Esophagus muscularis mucosa (tissue), 4 donors: ENCODE measurements around the gene GCNA. TPM values are rescaled to one million over a fixed set of nuclear protein-coding genes. Genes with fewer than 3 reads are reported as not detected.

Experiments used
- DNase-seq: peaks from one replicate; pipeline ENCODE4 v3.0.0-alpha.2; 2017; ENCODE audit errors: extremely low spot score
- H3K27ac ChIP-seq, 4 donors: fragments of 200-600 bp; sonication (generic); replicated peaks in 1 of 4; 1 replicate in 3 of 4; 2 replicates in 1 of 4; pipeline ENCODE4 v1.5.1; 2016 to 2019; ENCODE audit warnings: mild to moderate bottlenecking in 1 of 4
- H3K27me3 ChIP-seq, 4 donors: fragments of 200-600 bp; sonication (generic); one replicate each; pipeline versions ENCODE4 v1.5.1 to v1.6.0; 2016 to 2019
- H3K36me3 ChIP-seq, 4 donors: fragments of 200-600 bp; sonication (generic); one replicate each; pipeline ENCODE4 v1.5.1; 2016 to 2019
- H3K4me1 ChIP-seq, 4 donors: fragments of 200-600 bp; sonication (generic); one replicate each; pipeline ENCODE4 v1.5.1; 2016 to 2019
- H3K4me3 ChIP-seq, 4 donors: fragments of 200-600 bp; sonication (generic); 1 replicate in 2 of 4; 2 replicates in 2 of 4; pipeline ENCODE4 v1.5.1; 2016 to 2019; ENCODE audit warnings: mild to moderate bottlenecking in 4 of 4, moderate library complexity in 1 of 4
- H3K9me3 ChIP-seq, 4 donors: fragments of 200-600 bp; sonication (generic); 1 replicate in 3 of 4; 2 replicates in 1 of 4; pipeline ENCODE4 v1.5.1; 2016 to 2019
- EP300 ChIP-seq: sonication (generic); formaldehyde crosslinking; IDR thresholded peaks from one replicate; pipeline ENCODE4 v1.6.1; 2017; ENCODE audit warnings: antibody characterized with exemption
- POLR2A ChIP-seq: fragments of 450-650 bp; IDR thresholded peaks from one replicate; pipeline ENCODE4 v1.6.1; 2017; ENCODE audit warnings: antibody characterized with exemption, moderate library complexity, mild to moderate bottlenecking, low read depth
- POLR2AphosphoS5 ChIP-seq, 2 donors: sonication (generic); formaldehyde crosslinking; IDR thresholded peaks; one replicate each; pipeline ENCODE4 v1.6.1; 2017; ENCODE audit warnings: antibody characterized with exemption in 2 of 2
- WGBS: methylation state at CpG from one replicate; pipeline ENCODE4 v1.1.5; 2018; 5-methylcytosine and 5-hydroxymethylcytosine counted together
- intact Hi-C: fragments of 100-400 bp; cut with DNase I; formaldehyde crosslinking; loops from one replicate; pipeline ENCODE4 v1.15.1; 2023
- total RNA-seq, 4 donors: library from RNA; depleted of rRNA; stranded (reverse); fragments of >200 nt; gene quantifications; one replicate each; pipeline versions ENCODE4 v1.1.0 to v1.2.1, GENCODE V29; 2016
- TF ChIP-seq, protein P1 (sequence below), 3 experiments: fragments of 200-600 bp in 2 of 3; fragments of 450-650 bp in 1 of 3; sonication (generic) in 2 of 3; IDR thresholded peaks; one replicate each; pipeline ENCODE4 v1.5.1; 2017 to 2019; ENCODE audit warnings: antibody characterized with exemption in 3 of 3, mild to moderate bottlenecking in 2 of 3, moderate library complexity in 1 of 3

Gene GCNA
- total RNA-seq, 4 donors from 2014 or later, result 0.65 to 2.9 (median 1.2) TPM

DNA sequence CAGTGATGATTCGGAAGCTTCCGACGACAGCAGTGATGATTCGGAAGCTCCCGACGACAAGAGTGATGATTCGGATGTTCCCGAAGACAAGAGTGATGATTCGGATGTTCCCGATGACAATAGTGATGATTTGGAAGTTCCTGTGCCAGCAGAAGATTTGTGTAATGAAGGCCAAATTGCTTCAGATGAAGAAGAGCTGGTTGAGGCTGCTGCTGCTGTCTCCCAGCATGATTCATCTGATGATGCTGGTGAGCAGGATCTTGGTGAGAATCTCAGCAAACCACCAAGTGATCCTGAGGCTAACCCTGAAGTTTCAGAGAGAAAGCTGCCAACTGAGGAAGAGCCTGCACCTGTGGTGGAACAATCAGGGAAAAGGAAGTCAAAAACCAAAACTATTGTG, 25.9 kb downstream of the GCNA start:
- intact Hi-C loops, result no loop called here
- no peak overlapping the region for H3K4me3 ChIP-seq
- no peaks in the 10 kb centered on the region for H3K27me3 ChIP-seq
- WGBS, result 84% methylated on average over 10 of the region's 10 CpGs
- TF ChIP-seq, protein P1, sequence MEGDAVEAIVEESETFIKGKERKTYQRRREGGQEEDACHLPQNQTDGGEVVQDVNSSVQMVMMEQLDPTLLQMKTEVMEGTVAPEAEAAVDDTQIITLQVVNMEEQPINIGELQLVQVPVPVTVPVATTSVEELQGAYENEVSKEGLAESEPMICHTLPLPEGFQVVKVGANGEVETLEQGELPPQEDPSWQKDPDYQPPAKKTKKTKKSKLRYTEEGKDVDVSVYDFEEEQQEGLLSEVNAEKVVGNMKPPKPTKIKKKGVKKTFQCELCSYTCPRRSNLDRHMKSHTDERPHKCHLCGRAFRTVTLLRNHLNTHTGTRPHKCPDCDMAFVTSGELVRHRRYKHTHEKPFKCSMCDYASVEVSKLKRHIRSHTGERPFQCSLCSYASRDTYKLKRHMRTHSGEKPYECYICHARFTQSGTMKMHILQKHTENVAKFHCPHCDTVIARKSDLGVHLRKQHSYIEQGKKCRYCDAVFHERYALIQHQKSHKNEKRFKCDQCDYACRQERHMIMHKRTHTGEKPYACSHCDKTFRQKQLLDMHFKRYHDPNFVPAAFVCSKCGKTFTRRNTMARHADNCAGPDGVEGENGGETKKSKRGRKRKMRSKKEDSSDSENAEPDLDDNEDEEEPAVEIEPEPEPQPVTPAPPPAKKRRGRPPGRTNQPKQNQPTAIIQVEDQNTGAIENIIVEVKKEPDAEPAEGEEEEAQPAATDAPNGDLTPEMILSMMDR (IDR thresholded peaks at IDR 0.05), result no peak
- TF ChIP-seq EP300, result no peak
- no peak for TF ChIP-seq POLR2AphosphoS5 (IDR thresholded peaks at IDR 0.05)
- no peak for TF ChIP-seq POLR2A
- peaks cover 0 to 6% (median 0%) of the 10 kb centered on the region in 4 donors for H3K4me1 ChIP-seq
- peaks cover 7 to 63% (median 51%) of the 10 kb centered on the region in 4 donors for H3K36me3 ChIP-seq
- DNase-seq, result no peak
- H3K9me3 ChIP-seq, result no peaks in the 10 kb centered on the region
- H3K27ac ChIP-seq, result no peak overlapping the region

DNA sequence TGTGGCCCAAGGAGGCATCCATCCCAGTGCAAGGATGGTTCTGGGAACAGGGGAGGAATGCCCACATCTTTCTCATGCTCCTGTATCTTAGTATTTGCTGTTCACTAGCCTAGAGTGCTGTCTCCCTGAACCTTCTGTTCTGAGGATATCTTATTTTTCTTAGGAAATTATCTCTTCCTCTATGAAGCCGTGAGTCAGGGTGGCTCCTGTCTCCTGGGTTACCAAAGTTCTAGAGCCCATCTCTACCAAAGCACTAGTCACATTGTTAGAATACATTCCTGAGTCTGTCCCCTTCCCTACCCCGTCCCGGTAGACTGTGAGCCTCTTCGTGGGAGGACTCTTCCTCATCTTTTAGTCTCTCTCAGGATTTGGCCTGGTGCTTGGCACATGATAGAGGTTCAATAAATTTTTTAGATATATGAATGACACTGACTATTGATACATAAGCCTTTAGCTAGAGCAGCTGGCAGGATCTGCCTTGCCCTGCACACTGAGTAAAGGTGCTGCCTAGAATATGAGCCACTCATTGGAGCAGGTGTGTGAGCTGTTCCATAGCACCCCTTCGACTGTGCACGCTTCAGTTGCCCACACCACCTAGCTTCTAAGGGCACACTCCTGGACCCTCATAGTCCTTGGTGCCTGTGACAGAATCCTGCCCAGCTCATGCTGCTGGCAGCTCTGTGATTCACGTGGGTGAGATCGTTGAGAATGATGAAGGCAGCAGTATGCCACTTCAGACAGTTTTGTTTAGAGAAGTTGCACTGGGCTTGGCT, 26.7 kb downstream of the GCNA start:
- 81% methylated on average over 5 of the region's 8 CpGs for WGBS
- Histone ChIP-seq H3K4me3 (no peak overlapping the region), H3K27me3 (no peaks in the 10 kb centered on the region), H3K9me3 (no peaks in the 10 kb centered on the region), H3K27ac (no peak overlapping the region), H3K36me3 (peaks cover 7 to 68% (median 59%) of the 10 kb centered on the region in 4 donors), H3K4me1 (peaks cover 0 to 6% (median 0%) of the 10 kb centered on the region in 4 donors)
- DNase-seq, result no peak
- TF ChIP-seq, protein P1 (IDR thresholded peaks at IDR 0.05), result no peak
- TF ChIP-seq POLR2AphosphoS5 (IDR thresholded peaks at IDR 0.05) (no peak), POLR2A (no peak), EP300 (no peak)
- intact Hi-C loops, result no loop called here

DNA sequence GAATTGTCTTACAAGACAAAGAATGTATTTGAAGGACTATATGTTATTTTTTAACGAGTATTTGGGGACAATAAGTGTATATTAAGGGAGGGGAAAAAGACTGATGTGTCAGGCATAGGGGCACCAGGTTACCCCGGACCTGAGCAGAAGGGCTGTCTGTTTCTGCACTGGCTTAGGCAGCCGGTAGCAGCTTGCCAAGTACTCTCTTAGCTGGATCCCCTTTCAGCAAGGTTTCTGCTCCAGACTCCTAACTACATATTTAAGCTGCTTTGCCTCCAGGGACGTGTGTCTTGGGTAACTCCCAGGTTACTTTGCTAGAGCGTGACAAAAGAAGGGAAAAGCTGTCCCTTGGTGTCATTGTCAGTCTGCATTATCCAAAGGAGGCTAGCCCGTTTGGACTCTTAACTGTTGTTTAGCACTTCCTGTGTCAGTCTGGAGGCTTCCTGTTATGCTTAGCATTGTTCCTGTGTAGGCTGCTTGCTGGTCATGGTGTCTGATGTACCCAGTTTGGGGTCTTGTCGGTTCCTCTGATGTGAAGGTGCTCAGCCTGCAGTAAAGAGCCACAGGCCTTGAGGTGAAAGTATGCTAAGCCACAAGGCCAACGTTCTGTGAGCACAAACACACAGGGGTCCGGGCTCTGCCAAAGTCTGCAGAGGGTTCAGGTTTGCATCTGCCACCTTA, 28.4 kb downstream of the GCNA start:
- H3K27me3 ChIP-seq, result no peaks in the 10 kb centered on the region
- intact Hi-C loops, result no loop called here
- peaks cover 7 to 74% (median 64%) of the 10 kb centered on the region in 4 donors for H3K36me3 ChIP-seq
- H3K4me1 ChIP-seq, result peaks cover 0 to 6% (median 0%) of the 10 kb centered on the region in 4 donors
- H3K4me3 ChIP-seq, result no peak overlapping the region
- H3K9me3 ChIP-seq, result no peaks in the 10 kb centered on the region
- 61% methylated on average over 8 of the region's 9 CpGs for WGBS
- no peak for DNase-seq
- no peak for TF ChIP-seq POLR2AphosphoS5 (IDR thresholded peaks at IDR 0.05)
- no peak for TF ChIP-seq POLR2A
- TF ChIP-seq, protein P1 (IDR thresholded peaks at IDR 0.05), result no peak
- TF ChIP-seq EP300, result no peak
- no peak overlapping the region for H3K27ac ChIP-seq

DNA sequence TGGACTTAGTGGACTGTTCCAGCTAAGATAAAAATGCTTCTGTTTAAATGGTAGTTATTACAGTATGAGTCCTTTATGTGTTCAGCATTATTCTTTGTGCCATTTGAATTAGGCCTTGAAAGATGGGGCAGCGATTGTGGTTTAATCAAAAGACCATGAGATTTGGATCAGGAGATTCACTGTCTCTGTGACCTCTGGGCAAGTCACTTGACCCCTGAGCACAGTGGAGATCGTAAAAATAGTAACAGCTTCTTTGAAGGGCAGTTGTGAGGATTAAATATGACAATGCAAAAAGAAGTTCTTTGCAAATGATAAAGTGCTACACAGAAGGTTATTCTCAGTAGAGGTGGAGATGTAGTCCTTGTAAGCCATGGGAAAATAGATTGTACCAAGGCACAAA, 29.3 kb downstream of the GCNA start:
- no peak for DNase-seq
- WGBS, result 75% methylated on average over 2 of the region's 2 CpGs
- H3K9me3 ChIP-seq, result no peaks in the 10 kb centered on the region
- intact Hi-C loops, result no loop called here
- no peak for TF ChIP-seq POLR2A
- TF ChIP-seq, protein P1 (IDR thresholded peaks at IDR 0.05), result no peak
- no peak for TF ChIP-seq EP300
- no peak for TF ChIP-seq POLR2AphosphoS5 (IDR thresholded peaks at IDR 0.05)
- no peaks in the 10 kb centered on the region for H3K27me3 ChIP-seq
- H3K4me3 ChIP-seq, result no peak overlapping the region
- H3K36me3 ChIP-seq, result peaks cover 7 to 76% (median 64%) of the 10 kb centered on the region in 4 donors
- H3K27ac ChIP-seq, result no peak overlapping the region
- H3K4me1 ChIP-seq, result peaks cover 0 to 6% (median 0%) of the 10 kb centered on the region in 4 donors
